ENCODE results near the gene MAP2K2. TPM values are rescaled to one million over a fixed set of nuclear protein-coding genes. Genes with fewer than 3 reads are reported as not detected.

Gene MAP2K2
- total RNA-seq, 1 donor from 2014 or later = 116 TPM

GRCh38 chr19:4114181-4114580, 9.7 kb downstream of the MAP2K2 start:
- no peak for TF ChIP-seq CTCF (IDR thresholded peaks at IDR 0.05; ENCODE audit: insufficient read depth, low read length, severe bottlenecking)
- Histone ChIP-seq H3K27me3 (ENCODE audit: control insufficient read depth, insufficient read depth, low read length) (no peaks in the 10 kb centered on the region), H3K36me3 (ENCODE audit: control insufficient read depth, insufficient read depth, low read length) (peaks cover 27% of the 10 kb centered on the region), H3K4me3 (ENCODE audit: low read depth, low read length) (no peak overlapping the region)
- FAIRE-seq (no peak), DNase-seq (ENCODE audit: low read depth) (no peak)

- Histone ChIP-seq H3K36me3 (ENCODE audit: control insufficient read depth, insufficient read depth, low read length) (peaks cover 33% of the 10 kb centered on the region), H3K4me3 (ENCODE audit: low read depth, low read length) (no peak overlapping the region), H3K27me3 (ENCODE audit: control insufficient read depth, insufficient read depth, low read length) (no peaks in the 10 kb centered on the region)
- DNase-seq (ENCODE audit: low read depth) (no peak), FAIRE-seq (no peak)
- no peak for TF ChIP-seq CTCF (IDR thresholded peaks at IDR 0.05; ENCODE audit: insufficient read depth, low read length, severe bottlenecking)
Observed at GRCh38 chr19:4113398-4114088, 10.4 kb downstream of the MAP2K2 start.

GRCh38 chr19:4112367-4112766, 11.6 kb downstream of the MAP2K2 start:
- FAIRE-seq (no peak), DNase-seq (ENCODE audit: low read depth) (no peak)
- no peak overlapping the region for H3K4me3 ChIP-seq (ENCODE audit: low read depth, low read length)
- peaks cover 39% of the 10 kb centered on the region for H3K36me3 ChIP-seq (ENCODE audit: control insufficient read depth, insufficient read depth, low read length)
- TF ChIP-seq CTCF (IDR thresholded peaks at IDR 0.05; ENCODE audit: insufficient read depth, low read length, severe bottlenecking) = no peak
- H3K27me3 ChIP-seq (ENCODE audit: control insufficient read depth, insufficient read depth, low read length) = no peaks in the 10 kb centered on the region

DNA sequence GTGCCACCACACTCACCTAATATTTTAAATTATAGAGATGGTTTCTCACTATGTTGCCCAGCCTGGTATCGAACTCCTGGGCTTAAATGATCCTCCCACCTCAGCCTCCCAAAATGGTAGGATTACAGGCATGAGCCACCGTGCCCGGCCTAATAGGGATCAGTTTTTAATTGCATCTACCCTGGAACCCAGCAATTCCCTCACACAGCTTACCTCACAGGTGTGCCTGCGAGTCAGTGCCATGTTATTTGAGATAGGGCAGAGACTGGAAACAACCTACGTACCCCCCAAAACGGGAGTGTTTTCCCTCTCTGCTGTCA, 14.3 kb downstream of the MAP2K2 start:
- H3K36me3 ChIP-seq (ENCODE audit: control insufficient read depth, insufficient read depth, low read length) = peaks cover 30% of the 10 kb centered on the region
- FAIRE-seq (no peak), DNase-seq (ENCODE audit: low read depth) (no peak)
- TF ChIP-seq CTCF (IDR thresholded peaks at IDR 0.05; ENCODE audit: insufficient read depth, low read length, severe bottlenecking) = no peak
- no peak overlapping the region for H3K4me3 ChIP-seq (ENCODE audit: low read depth, low read length)
- H3K27me3 ChIP-seq (ENCODE audit: control insufficient read depth, insufficient read depth, low read length) = no peaks in the 10 kb centered on the region

- Histone ChIP-seq H3K27me3 (ENCODE audit: control insufficient read depth, insufficient read depth, low read length) (no peaks in the 10 kb centered on the region), H3K4me3 (ENCODE audit: low read depth, low read length) (no peak overlapping the region), H3K36me3 (ENCODE audit: control insufficient read depth, insufficient read depth, low read length) (peaks cover 26% of the 10 kb centered on the region)
- no peak for TF ChIP-seq CTCF (IDR thresholded peaks at IDR 0.05; ENCODE audit: insufficient read depth, low read length, severe bottlenecking)
- no peak for FAIRE-seq
- DNase-seq (ENCODE audit: low read depth) = no peak
Observed at GRCh38 chr19:4108767-4109625, 14.9 kb downstream of the MAP2K2 start.

Measured in bronchial epithelial cell (primary cell).